H54 (cell line): Measurements from ENCODE around the gene SMG1.
"Not testable (repeated sequence)": the region's sequence is repeated elsewhere in the genome, so short reads cannot be mapped to it uniquely, and the experiment has no call there.

Experiments used
- DNase-seq: peaks from one replicate; pipeline ENCODE4 v3.0.0; 2011; ENCODE audit warnings: low spot score, mixed read lengths; ENCODE audit not compliant: insufficient read length
- FAIRE-seq: peaks from 3 replicates; lab custom pipeline; 2011; peaks lifted over from hg19 to GRCh38; lab: Jason Lieb, UNC
- POLR2A ChIP-seq: IDR thresholded peaks from 2 replicates; pipeline ENCODE4 v1.6.1; 2011; ENCODE audit warnings: low read depth, mild to moderate bottlenecking, low read length

Gene SMG1

DNA sequence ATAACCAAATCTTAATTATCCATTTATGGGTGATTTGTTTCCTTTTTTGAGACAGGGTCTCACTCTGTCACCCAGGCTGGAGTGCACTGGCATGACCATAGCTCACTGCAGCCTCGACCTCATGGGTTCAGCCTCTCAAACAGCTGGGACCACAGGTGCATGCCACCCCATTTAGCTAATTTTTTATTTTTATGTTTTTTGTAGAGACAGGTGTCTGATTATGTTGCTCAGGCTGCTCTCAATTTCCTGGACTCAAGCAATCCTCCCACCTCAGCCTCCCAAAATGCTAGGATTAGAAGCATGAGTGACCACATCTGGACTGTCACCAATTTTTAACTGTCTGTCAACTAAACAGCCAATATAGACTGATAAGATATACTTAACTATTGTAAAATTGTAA is 25.0 kb downstream of the SMG1 start:
- not testable (repeated sequence) for DNase-seq, FAIRE-seq

DNA sequence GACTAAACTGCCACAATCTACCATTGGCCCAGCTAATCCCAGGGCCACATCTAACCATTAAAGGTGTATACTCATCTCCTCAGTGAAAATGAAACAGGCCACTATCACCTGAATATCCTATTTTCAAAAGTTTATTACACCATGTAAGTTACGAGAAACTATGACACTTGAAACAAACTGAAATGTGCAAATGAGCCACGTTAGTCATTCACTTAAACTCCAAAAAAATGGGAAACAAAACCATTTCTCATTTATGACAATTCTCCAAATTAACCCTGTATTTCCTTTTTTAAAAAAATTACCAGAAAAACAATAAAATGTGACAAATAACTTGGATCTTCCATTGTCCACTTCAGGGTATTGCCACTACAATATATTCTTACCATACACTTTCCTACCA is 41.8 kb downstream of the SMG1 start:
- FAIRE-seq, DNase-seq: not testable (repeated sequence)

DNA sequence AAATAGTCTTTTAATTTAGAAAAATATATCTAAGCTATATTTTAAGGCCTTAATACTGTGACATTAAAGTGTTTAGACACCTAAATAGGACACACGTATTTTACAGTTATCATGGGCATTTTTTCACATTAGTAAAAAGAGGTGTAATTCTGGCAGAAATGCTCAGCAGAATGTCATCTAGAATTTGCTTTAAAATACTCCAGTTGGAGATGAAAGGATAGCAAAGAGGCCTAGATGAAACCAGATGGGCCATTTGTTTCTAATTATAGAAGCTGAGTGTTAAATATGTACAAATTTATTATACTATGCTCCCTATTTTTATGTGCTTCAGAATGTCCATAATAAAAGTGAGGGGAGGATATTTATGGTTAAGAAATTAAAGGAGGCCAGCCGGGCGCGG is 48.5 kb downstream of the SMG1 start:
- not testable (repeated sequence) for FAIRE-seq, DNase-seq

- not testable (repeated sequence) for DNase-seq
These were observed 48.9 kb downstream of the SMG1 start for GRCh38 chr16:18877259-18877658.

DNA sequence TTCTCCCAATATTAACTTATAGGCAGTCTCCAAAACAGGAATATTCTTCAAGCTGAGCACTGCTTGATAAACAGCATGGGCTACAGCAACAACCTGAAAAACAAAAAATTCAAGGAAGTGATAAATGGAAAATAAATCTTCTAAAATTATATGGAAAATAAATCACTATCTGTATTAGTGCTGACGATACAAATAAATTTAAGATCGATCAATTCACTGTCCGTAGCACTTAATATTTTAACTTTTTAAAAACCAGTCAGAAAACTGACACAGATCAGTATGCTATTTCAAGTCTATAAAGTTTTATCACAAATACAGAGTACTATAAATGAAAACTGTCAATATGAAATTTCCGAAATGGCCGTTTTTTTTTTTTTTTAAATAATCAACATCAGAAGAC is 49.9 kb downstream of the SMG1 start:
- not testable (repeated sequence) for FAIRE-seq, DNase-seq

More at GRCh38 chr16:18877259-18877658, 48.9 kb downstream of the SMG1 start:
- not testable (repeated sequence) for FAIRE-seq

DNA sequence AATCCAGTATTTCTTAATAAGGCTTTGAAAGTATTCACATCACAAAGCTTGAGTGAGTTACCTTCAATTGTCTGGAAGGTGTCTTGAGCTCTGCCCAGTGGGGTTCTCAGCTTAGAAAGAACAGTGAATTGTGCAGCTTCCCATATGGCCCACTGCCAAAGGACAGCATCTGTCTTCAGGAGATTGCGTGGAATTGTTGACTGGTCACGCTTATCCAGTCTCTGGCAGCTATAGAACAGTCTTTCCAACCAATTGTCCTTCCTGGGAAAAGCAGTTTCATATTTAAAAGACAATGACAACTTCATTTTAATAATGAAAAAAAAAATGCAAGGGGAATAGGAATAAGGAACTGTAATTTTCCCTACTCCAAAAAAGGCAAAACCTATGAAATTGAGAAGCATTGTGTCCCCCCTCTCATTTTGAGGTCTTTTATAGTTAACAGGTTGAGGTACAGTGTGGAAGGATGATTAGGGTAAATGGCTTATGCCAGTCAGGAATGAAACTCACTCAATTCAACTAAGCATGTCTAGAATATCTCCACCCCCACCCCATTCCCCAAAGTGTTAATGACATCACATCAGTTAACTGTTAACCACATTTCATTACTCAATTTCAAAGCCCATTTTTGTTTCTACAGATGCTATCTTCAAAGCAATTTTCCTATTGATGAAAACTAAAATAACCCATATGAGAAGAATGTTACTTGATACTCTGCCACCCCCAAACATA is 57.0 kb downstream of the SMG1 start:
- not testable (repeated sequence) for DNase-seq, FAIRE-seq

GRCh38 chr16:18866277-18866823 is 59.9 kb downstream of the SMG1 start:
- DNase-seq = not testable (repeated sequence)
- FAIRE-seq = peak; percentile 83

GRCh38 chr16:18862891-18863290 is 63.3 kb downstream of the SMG1 start:
- not testable (repeated sequence) for DNase-seq, FAIRE-seq

GRCh38 chr16:18855196-18855595 is 71.0 kb downstream of the SMG1 start:
- no peak for FAIRE-seq
- DNase-seq = no peak
- no peak for TF ChIP-seq POLR2A

- no peak for DNase-seq
- FAIRE-seq = no peak
- no peak for TF ChIP-seq POLR2A
These were observed 72.5 kb downstream of the SMG1 start for GRCh38 chr16:18853694-18854093.

DNA sequence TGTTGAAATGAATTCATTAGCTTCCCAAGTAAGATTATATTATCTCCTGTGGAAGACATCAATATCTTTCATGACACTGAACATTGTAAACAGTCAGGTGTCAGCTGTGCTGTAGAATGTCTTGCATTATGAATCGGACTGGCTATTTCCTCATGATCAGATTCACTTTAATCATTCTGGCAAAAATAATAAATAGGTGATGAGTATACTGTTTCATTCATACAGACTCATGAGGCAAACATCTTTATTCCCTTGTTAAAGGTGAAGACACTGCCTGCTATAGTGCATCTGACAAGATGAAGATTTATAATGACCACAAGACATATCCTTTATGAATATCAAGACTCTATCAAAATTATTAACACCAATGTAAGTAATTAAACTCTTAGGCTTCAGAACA is 73.6 kb downstream of the SMG1 start:
- FAIRE-seq (no peak), DNase-seq (no peak)
- no peak for TF ChIP-seq POLR2A

GRCh38 chr16:18846416-18846815 is 79.8 kb downstream of the SMG1 start:
- no peak for DNase-seq
- FAIRE-seq = no peak

GRCh38 chr16:18842565-18842964 is 83.6 kb downstream of the SMG1 start:
- DNase-seq (no peak), FAIRE-seq (no peak)
- no peak for TF ChIP-seq POLR2A

More at GRCh38 chr16:18846416-18846815, 79.8 kb downstream of the SMG1 start:
- no peak for TF ChIP-seq POLR2A

GRCh38 chr16:18841833-18842525 is 84.2 kb downstream of the SMG1 start:
- no peak for TF ChIP-seq POLR2A
- FAIRE-seq (no peak), DNase-seq (no peak)

- FAIRE-seq (no peak), DNase-seq (no peak)
- no peak for TF ChIP-seq POLR2A
These were observed 86.7 kb downstream of the SMG1 start for GRCh38 chr16:18839555-18839954.
